ENCODE results near the gene BLOC1S4.

Gene BLOC1S4

DNA sequence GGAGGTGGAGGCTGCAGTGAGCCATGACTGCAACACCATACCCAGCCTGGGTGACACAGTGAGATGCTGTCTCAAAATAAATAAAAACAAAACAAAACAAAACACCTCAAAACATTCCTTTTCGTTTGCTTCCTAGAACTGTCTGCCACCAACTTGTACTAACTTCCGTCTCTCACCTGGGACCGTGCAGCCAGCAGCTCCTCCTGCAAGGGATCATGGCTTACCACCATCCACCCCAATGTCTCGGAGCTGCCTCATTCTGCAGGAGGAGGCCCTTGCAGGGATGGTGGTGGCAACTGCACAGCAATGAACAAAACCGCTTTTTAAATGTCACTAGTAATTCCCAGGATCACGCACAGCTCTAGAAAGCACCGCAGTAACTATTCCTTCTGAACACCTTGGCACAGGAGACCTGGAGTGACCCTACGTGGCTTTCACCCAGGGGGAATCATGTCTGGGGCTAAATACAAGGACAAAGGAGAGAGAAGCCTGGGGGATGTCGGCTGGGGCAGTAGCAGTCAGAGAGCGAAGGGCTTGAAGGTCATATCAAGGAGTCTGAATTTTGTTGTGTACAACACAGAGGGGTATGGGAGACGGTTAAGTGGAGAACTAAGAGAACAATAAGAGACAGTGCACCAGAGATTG, 49.1 kb downstream of the BLOC1S4 start:
- Histone ChIP-seq H3K4me1 (ENCODE audit: control insufficient read depth in 2 of 2, insufficient read depth in 1 of 2, low read depth in 1 of 2, low read length in 2 of 2) (peaks cover 6 to 19% of the 10 kb centered on the region in 2 donors), H2AK5ac (ENCODE audit: low read depth, low read length) (no peak overlapping the region), H2BK5ac (ENCODE audit: low read length) (no peak overlapping the region), H3K23ac (ENCODE audit: low read depth, low read length, poor library complexity) (no peak overlapping the region), H3K9ac (ENCODE audit: low read depth, low read length, poor library complexity) (peak overlapping the region; percentile 51), H4K91ac (ENCODE audit: low read depth, low read length, poor library complexity) (no peak overlapping the region), H3K4me2 (ENCODE audit: insufficient read depth, low read length, poor library complexity, severe bottlenecking) (no peak overlapping the region), H2AFZ (ENCODE audit: low read length) (no peak overlapping the region), H3K27ac (replicated peaks; ENCODE audit: low read length) (no peak overlapping the region), H3K27me3 (ENCODE audit: control insufficient read depth in 3 of 3, insufficient read depth in 3 of 3, low read depth in 1 of 3, low read length in 3 of 3) (peaks cover 0 to 10% (median 0%) of the 10 kb centered on the region in 3 experiments), H3K79me1 (ENCODE audit: low read depth, low read length) (no peaks in the 10 kb centered on the region), H2BK12ac (ENCODE audit: low read length) (no peak overlapping the region), H4K8ac (ENCODE audit: low read depth, low read length) (no peak overlapping the region), H3K4ac (ENCODE audit: low read length) (no peak overlapping the region), H3K18ac (ENCODE audit: low read length) (no peak overlapping the region), H3K36me3 (replicated peaks in 1 of 2; ENCODE audit: control insufficient read depth in 2 of 2, insufficient read depth in 2 of 2, low read length in 2 of 2) (no peaks in the 10 kb centered on the region), H3K9me3 (replicated peaks in 1 of 2; ENCODE audit: control insufficient read depth in 2 of 2, insufficient read depth in 1 of 2, low read depth in 1 of 2, low read length in 2 of 2) (no peaks in the 10 kb centered on the region), H2BK15ac (ENCODE audit: low read length) (no peak overlapping the region), H2BK120ac (ENCODE audit: low read depth, low read length) (no peak overlapping the region), H3K14ac (ENCODE audit: low read length) (no peak overlapping the region), H3K4me3 (ENCODE audit: low read length in 2 of 2) (no peak overlapping the region)
- no peak for DNase-seq (ENCODE audit: low spot score)
- WGBS, 2 donors (ENCODE audit: extremely low coverage in 2 of 2, insufficient read length in 2 of 2, insufficient replicate concordance in 1 of 2), result 100% methylated on average over 1 of the region's 11 CpGs; no CpG with 5 or more reads in 1 of the 2 donors

DNA sequence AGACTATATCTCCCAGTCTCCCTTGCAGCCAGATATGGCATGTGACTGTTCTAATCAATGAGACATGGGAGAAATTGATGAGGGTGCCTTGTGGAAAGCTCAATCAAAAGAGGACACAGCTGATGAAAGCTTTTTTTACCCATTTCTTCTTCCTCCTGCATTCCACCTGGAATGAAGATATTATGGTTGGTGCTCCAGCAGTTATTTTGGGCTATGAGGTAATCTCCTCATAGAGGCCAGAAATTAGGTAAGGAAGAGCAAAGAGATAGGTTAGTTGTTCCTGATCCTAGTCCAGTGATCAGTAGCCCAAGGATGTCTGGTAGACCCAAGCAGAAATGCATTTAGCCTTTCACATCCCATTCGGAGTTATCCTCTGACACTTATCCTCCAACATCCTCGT, 49.7 kb downstream of the BLOC1S4 start:
- H3K9me3 ChIP-seq (replicated peaks in 1 of 2; ENCODE audit: control insufficient read depth in 2 of 2, insufficient read depth in 1 of 2, low read depth in 1 of 2, low read length in 2 of 2), result no peaks in the 10 kb centered on the region
- DNase-seq (ENCODE audit: low spot score), result no peak
- no peaks in the 10 kb centered on the region for H3K79me1 ChIP-seq (ENCODE audit: low read depth, low read length)
- no peak overlapping the region for H3K18ac ChIP-seq (ENCODE audit: low read length)
- no peak overlapping the region for H3K4me2 ChIP-seq (ENCODE audit: insufficient read depth, low read length, poor library complexity, severe bottlenecking)
- no peak overlapping the region for H2AK5ac ChIP-seq (ENCODE audit: low read depth, low read length)
- H2BK12ac ChIP-seq (ENCODE audit: low read length), result no peak overlapping the region
- WGBS, 2 donors (ENCODE audit: extremely low coverage in 2 of 2, insufficient read length in 2 of 2, insufficient replicate concordance in 1 of 2), result no CpG with 5 or more reads among the region's 2 CpGs
- no peak overlapping the region for H2AFZ ChIP-seq (ENCODE audit: low read length)
- H3K27ac ChIP-seq (replicated peaks; ENCODE audit: low read length), result no peak overlapping the region
- no peak overlapping the region for H2BK15ac ChIP-seq (ENCODE audit: low read length)
- no peak overlapping the region for H2BK5ac ChIP-seq (ENCODE audit: low read length)
- H3K14ac ChIP-seq (ENCODE audit: low read length), result no peak overlapping the region
- no peak overlapping the region for H4K8ac ChIP-seq (ENCODE audit: low read depth, low read length)
- no peak overlapping the region for H3K4ac ChIP-seq (ENCODE audit: low read length)
- no peak overlapping the region for H3K23ac ChIP-seq (ENCODE audit: low read depth, low read length, poor library complexity)
- no peak overlapping the region for H4K91ac ChIP-seq (ENCODE audit: low read depth, low read length, poor library complexity)
- H3K36me3 ChIP-seq (replicated peaks in 1 of 2; ENCODE audit: control insufficient read depth in 2 of 2, insufficient read depth in 2 of 2, low read length in 2 of 2), result no peaks in the 10 kb centered on the region
- peaks cover 6 to 16% of the 10 kb centered on the region in 2 donors for H3K4me1 ChIP-seq (ENCODE audit: control insufficient read depth in 2 of 2, insufficient read depth in 1 of 2, low read depth in 1 of 2, low read length in 2 of 2)
- H2BK120ac ChIP-seq (ENCODE audit: low read depth, low read length), result no peak overlapping the region
- no peak overlapping the region for H3K9ac ChIP-seq (ENCODE audit: low read depth, low read length, poor library complexity)
- no peak overlapping the region for H3K4me3 ChIP-seq (ENCODE audit: low read length in 2 of 2)
- H3K27me3 ChIP-seq (ENCODE audit: control insufficient read depth in 3 of 3, insufficient read depth in 3 of 3, low read depth in 1 of 3, low read length in 3 of 3), result peaks cover 0 to 10% (median 0%) of the 10 kb centered on the region in 3 experiments

Data from neuronal stem cell (in vitro differentiated cells).